ENCODE measurements around the gene RPL15.

Gene RPL15

GRCh38 chr3:23873941-23874340 lies 43.0 kb upstream of the RPL15 start:
- H3K79me2 ChIP-seq (ENCODE audit: low read length), result peaks cover 81% of the 10 kb centered on the region
- H3K27me3 ChIP-seq (replicated peaks; ENCODE audit: insufficient read depth, low read length), result no peaks in the 10 kb centered on the region
- H3K4me1 ChIP-seq (ENCODE audit: low read length), result no peaks in the 10 kb centered on the region
- H3K36me3 ChIP-seq (replicated peaks; ENCODE audit: insufficient read depth, low read length), result no peaks in the 10 kb centered on the region
- H3K4me2 ChIP-seq (ENCODE audit: low read depth, low read length), result no peak overlapping the region
- no peaks in the 10 kb centered on the region for H3F3A ChIP-seq (ENCODE audit: insufficient read depth, low read length)
- TF ChIP-seq EZH2 (optimal IDR thresholded peaks at IDR 0.05; ENCODE audit: low read depth, low read length), result no peak
- no peak for TF ChIP-seq EZH2phosphoT487 (IDR thresholded peaks at IDR 0.05; ENCODE audit: low read length)
- TF ChIP-seq, protein P1, sequence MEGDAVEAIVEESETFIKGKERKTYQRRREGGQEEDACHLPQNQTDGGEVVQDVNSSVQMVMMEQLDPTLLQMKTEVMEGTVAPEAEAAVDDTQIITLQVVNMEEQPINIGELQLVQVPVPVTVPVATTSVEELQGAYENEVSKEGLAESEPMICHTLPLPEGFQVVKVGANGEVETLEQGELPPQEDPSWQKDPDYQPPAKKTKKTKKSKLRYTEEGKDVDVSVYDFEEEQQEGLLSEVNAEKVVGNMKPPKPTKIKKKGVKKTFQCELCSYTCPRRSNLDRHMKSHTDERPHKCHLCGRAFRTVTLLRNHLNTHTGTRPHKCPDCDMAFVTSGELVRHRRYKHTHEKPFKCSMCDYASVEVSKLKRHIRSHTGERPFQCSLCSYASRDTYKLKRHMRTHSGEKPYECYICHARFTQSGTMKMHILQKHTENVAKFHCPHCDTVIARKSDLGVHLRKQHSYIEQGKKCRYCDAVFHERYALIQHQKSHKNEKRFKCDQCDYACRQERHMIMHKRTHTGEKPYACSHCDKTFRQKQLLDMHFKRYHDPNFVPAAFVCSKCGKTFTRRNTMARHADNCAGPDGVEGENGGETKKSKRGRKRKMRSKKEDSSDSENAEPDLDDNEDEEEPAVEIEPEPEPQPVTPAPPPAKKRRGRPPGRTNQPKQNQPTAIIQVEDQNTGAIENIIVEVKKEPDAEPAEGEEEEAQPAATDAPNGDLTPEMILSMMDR (IDR thresholded peaks at IDR 0.05; ENCODE audit: low read length), result no peak
- H3K4me3 ChIP-seq (ENCODE audit: low read length), result no peak overlapping the region
- H4K20me1 ChIP-seq (ENCODE audit: insufficient read depth, low read length), result peaks cover 15% of the 10 kb centered on the region; the same call in 1 of the 2 replicates
- DNase-seq, result no peak
- no peaks in the 10 kb centered on the region for H3K9me2 ChIP-seq (replicated peaks; ENCODE audit: insufficient read depth, low read length)
- no peak overlapping the region for H2AFZ ChIP-seq (ENCODE audit: low read length)
- H3K27ac ChIP-seq (ENCODE audit: low read length), result no peak overlapping the region
- no peak overlapping the region for H3K9ac ChIP-seq (ENCODE audit: low read length)
- H3K9me3 ChIP-seq (replicated peaks; ENCODE audit: insufficient read depth, low read length), result no peaks in the 10 kb centered on the region

DNA sequence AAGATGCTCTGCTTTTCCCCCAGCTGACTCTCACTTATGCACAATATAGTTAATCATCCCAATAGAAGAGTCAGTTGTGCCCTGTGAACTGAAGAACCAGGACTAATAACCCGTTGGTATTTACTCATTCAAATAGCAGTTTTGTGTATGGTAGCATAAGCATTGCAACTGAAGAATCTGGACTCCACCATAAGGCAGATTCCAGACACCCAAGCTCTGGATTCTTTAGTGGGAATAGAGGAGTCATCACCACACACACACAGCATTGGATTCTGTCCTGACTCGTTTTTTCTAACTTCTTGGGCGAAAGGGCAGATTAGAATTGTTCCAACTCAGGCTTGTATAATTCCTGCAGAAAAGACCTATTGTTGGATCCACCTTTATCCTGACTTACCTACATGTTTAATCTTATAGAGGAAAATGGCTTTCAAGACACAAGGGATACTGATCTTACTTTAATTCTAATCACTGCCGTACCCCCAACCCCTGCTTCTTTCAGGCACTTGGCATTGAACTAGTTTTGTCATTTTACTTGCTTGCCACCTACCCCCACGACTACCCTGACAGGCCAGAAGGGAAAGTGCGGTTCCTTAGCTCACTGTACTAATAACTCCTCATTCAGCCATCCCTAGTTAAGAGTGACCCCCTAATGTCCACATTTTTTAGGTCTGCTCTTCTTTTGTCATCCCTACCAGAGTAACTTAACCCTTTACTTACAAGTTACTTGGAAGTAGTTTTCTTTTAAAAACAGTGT lies 42.4 kb upstream of the RPL15 start:
- Histone ChIP-seq H3K4me1 (ENCODE audit: low read length) (no peaks in the 10 kb centered on the region), H3K79me2 (ENCODE audit: low read length) (peaks cover 81% of the 10 kb centered on the region), H3K9ac (ENCODE audit: low read length) (no peak overlapping the region), H3K4me3 (ENCODE audit: low read length) (no peak overlapping the region), H3K9me3 (replicated peaks; ENCODE audit: insufficient read depth, low read length) (no peaks in the 10 kb centered on the region), H3K4me2 (ENCODE audit: low read depth, low read length) (no peak overlapping the region), H3K9me2 (replicated peaks; ENCODE audit: insufficient read depth, low read length) (no peaks in the 10 kb centered on the region), H2AFZ (ENCODE audit: low read length) (no peak overlapping the region), H3K36me3 (replicated peaks; ENCODE audit: insufficient read depth, low read length) (no peaks in the 10 kb centered on the region), H4K20me1 (ENCODE audit: insufficient read depth, low read length) (peaks cover 16% of the 10 kb centered on the region; the same call in 1 of the 2 replicates), H3K27ac (ENCODE audit: low read length) (no peak overlapping the region), H3K27me3 (replicated peaks; ENCODE audit: insufficient read depth, low read length) (no peaks in the 10 kb centered on the region), H3F3A (ENCODE audit: insufficient read depth, low read length) (no peaks in the 10 kb centered on the region)
- TF ChIP-seq EZH2 (optimal IDR thresholded peaks at IDR 0.05; ENCODE audit: low read depth, low read length), result no peak
- no peak for TF ChIP-seq EZH2phosphoT487 (IDR thresholded peaks at IDR 0.05; ENCODE audit: low read length)
- TF ChIP-seq, protein P1 (IDR thresholded peaks at IDR 0.05; ENCODE audit: low read length), result no peak
- no peak for DNase-seq

- Histone ChIP-seq H3K4me3 (ENCODE audit: low read length) (no peak overlapping the region), H3F3A (ENCODE audit: insufficient read depth, low read length) (no peaks in the 10 kb centered on the region), H3K27me3 (replicated peaks; ENCODE audit: insufficient read depth, low read length) (no peaks in the 10 kb centered on the region), H3K9me2 (replicated peaks; ENCODE audit: insufficient read depth, low read length) (no peaks in the 10 kb centered on the region), H3K27ac (ENCODE audit: low read length) (no peak overlapping the region), H3K9me3 (replicated peaks; ENCODE audit: insufficient read depth, low read length) (no peaks in the 10 kb centered on the region), H4K20me1 (ENCODE audit: insufficient read depth, low read length) (peaks cover 15% of the 10 kb centered on the region; the same call in 1 of the 2 replicates), H2AFZ (ENCODE audit: low read length) (no peak overlapping the region), H3K4me1 (ENCODE audit: low read length) (no peaks in the 10 kb centered on the region), H3K4me2 (ENCODE audit: low read depth, low read length) (no peak overlapping the region), H3K9ac (ENCODE audit: low read length) (no peak overlapping the region), H3K36me3 (replicated peaks; ENCODE audit: insufficient read depth, low read length) (no peaks in the 10 kb centered on the region), H3K79me2 (ENCODE audit: low read length) (peaks cover 79% of the 10 kb centered on the region)
- no peak for DNase-seq
- TF ChIP-seq, protein P1 (IDR thresholded peaks at IDR 0.05; ENCODE audit: low read length), result no peak
- TF ChIP-seq EZH2phosphoT487 (IDR thresholded peaks at IDR 0.05; ENCODE audit: low read length) (no peak), EZH2 (optimal IDR thresholded peaks at IDR 0.05; ENCODE audit: low read depth, low read length) (no peak)
Measured at GRCh38 chr3:23875113-23875725, 41.7 kb upstream of the RPL15 start.
